ENCODE measurements around the gene HUWE1. TPM values are rescaled to one million over a fixed set of nuclear protein-coding genes. Genes with fewer than 3 reads are reported as not detected.
A peak's percentile ranks its signal among the peaks of the same experiment; 100 is the strongest.

The HUWE1 gene
- total and polyA plus RNA-seq, 11 donors = 34.7 to 222 (median 162) TPM

GRCh38 chrX:53718073-53718472 lies 31.6 kb upstream of the HUWE1 start:
- DNase-seq (no peak), ATAC-seq (no peak)
- Histone ChIP-seq H3K4me3 (no peak overlapping the region), H3K27ac (no peak overlapping the region), H3K36me3 (no peaks in the 10 kb centered on the region), H3K9me3 (no peaks in the 10 kb centered on the region), H3K27me3 (peaks cover 0 to 3% (median 0%) of the 10 kb centered on the region in 9 donors), H3K4me1 (peaks cover 0 to 33% (median 0%) of the 10 kb centered on the region in 12 donors)
- intact Hi-C loops (cut with DNase I) = no loop called here
- TF ChIP-seq CTCF (IDR thresholded peaks at IDR 0.05) = no peak
- TF ChIP-seq POLR2A (IDR thresholded peaks at IDR 0.05) = no peak

GRCh38 chrX:53717205-53717604 lies 30.7 kb upstream of the HUWE1 start:
- Histone ChIP-seq H3K27me3 (peaks cover 0 to 3% (median 0%) of the 10 kb centered on the region in 9 donors), H3K4me3 (no peak overlapping the region), H3K36me3 (no peaks in the 10 kb centered on the region), H3K4me1 (peaks cover 0 to 33% (median 0%) of the 10 kb centered on the region in 12 donors), H3K27ac (peak overlapping the region in 1 of 12 donors; percentile 28), H3K9me3 (no peaks in the 10 kb centered on the region)
- 54 to 68% (median 61%) methylated on average over 2 of the region's 2 CpGs for WGBS, 4 donors
- no peak for TF ChIP-seq CTCF (IDR thresholded peaks at IDR 0.05)
- no peak for TF ChIP-seq POLR2A (IDR thresholded peaks at IDR 0.05)
- no peak for ATAC-seq
- intact Hi-C loops (cut with DNase I) = no loop called here
- DNase-seq = no peak

GRCh38 chrX:53716328-53717088 lies 30.0 kb upstream of the HUWE1 start:
- peaks cover 0 to 33% (median 0%) of the 10 kb centered on the region in 12 donors for H3K4me1 ChIP-seq
- no peak for ATAC-seq
- H3K4me3 ChIP-seq = no peak overlapping the region
- WGBS, 4 donors = 80 to 90% (median 81%) methylated on average over 4 of the region's 4 CpGs
- TF ChIP-seq POLR2A (IDR thresholded peaks at IDR 0.05) (no peak), CTCF (IDR thresholded peaks at IDR 0.05) (no peak)
- intact Hi-C loops (cut with DNase I) = no loop called here
- no peak for DNase-seq
- no peaks in the 10 kb centered on the region for H3K9me3 ChIP-seq
- H3K36me3 ChIP-seq = no peaks in the 10 kb centered on the region
- peaks cover 0 to 3% (median 0%) of the 10 kb centered on the region in 9 donors for H3K27me3 ChIP-seq
- peak overlapping the region in 1 of 12 donors; percentile 44 for H3K27ac ChIP-seq

- intact Hi-C loops (cut with DNase I) = no loop called here
- Histone ChIP-seq H3K36me3 (no peaks in the 10 kb centered on the region), H3K4me1 (peaks cover 0 to 33% (median 0%) of the 10 kb centered on the region in 12 donors), H3K4me3 (no peak overlapping the region), H3K9me3 (no peaks in the 10 kb centered on the region), H3K27ac (peak overlapping the region in 1 of 12 donors; percentile 44), H3K27me3 (peaks cover 0 to 3% (median 0%) of the 10 kb centered on the region in 9 donors)
- DNase-seq (no peak), ATAC-seq (no peak)
- 49 to 68% (median 62%) methylated on average over 3 of the region's 3 CpGs for WGBS, 4 donors
- TF ChIP-seq POLR2A (IDR thresholded peaks at IDR 0.05) = no peak
- TF ChIP-seq CTCF (IDR thresholded peaks at IDR 0.05) = no peak
Measured at GRCh38 chrX:53715346-53715924, 28.9 kb upstream of the HUWE1 start.

All from heart left ventricle (tissue), 16 donors.